Loucy (cell line): ENCODE results near the gene SYNGR3.

Experiments used
- H2AFZ ChIP-seq: fragments of 200-600 bp; sonication (generic); 2 replicates; pipeline ENCODE4 v1.6.0; 2016; ENCODE audit warnings: antibody characterized with exemption, mild to moderate bottlenecking, low read length, moderate library complexity
- H3F3A ChIP-seq: fragments of 200-600 bp; 2 replicates; pipeline ENCODE4 v1.6.0; 2016; ENCODE audit warnings: antibody characterized with exemption, low read depth, mild to moderate bottlenecking
- H3K27me3 ChIP-seq: fragments of 200-600 bp; sonication (generic); 2 replicates; pipeline ENCODE4 v1.6.1; 2014; ENCODE audit warnings: low read length, mild to moderate bottlenecking; ENCODE audit not compliant: insufficient read depth, poor library complexity, severe bottlenecking
- H3K36me3 ChIP-seq: fragments of 200-600 bp; sonication (generic); 2 replicates; pipeline ENCODE4 v1.6.1; 2016; ENCODE audit warnings: low read length; ENCODE audit not compliant: insufficient read depth
- H3K4me1 ChIP-seq: fragments of 200-600 bp; sonication (generic); 2 replicates; pipeline ENCODE4 v1.5.1; 2014; ENCODE audit warnings: low read length, mild to moderate bottlenecking; ENCODE audit not compliant: insufficient read depth, poor library complexity, severe bottlenecking
- H3K4me2 ChIP-seq: fragments of 200-600 bp; sonication (generic); 2 replicates; pipeline ENCODE4 v1.6.0; 2014; ENCODE audit warnings: antibody characterized with exemption, low read length, low read depth, mild to moderate bottlenecking; ENCODE audit not compliant: poor library complexity, severe bottlenecking
- H3K4me3 ChIP-seq: fragments of 200-600 bp; sonication (generic); 2 replicates; pipeline ENCODE4 v1.5.1; 2014; ENCODE audit warnings: low read length, mild to moderate bottlenecking, mixed read lengths; ENCODE audit not compliant: poor library complexity, severe bottlenecking
- H3K79me2 ChIP-seq: fragments of 200-600 bp; sonication (generic); 2 replicates; pipeline ENCODE4 v1.6.1; 2014; ENCODE audit warnings: low read length; ENCODE audit not compliant: insufficient read depth
- H3K9ac ChIP-seq: fragments of 200-600 bp; sonication (generic); 2 replicates; pipeline ENCODE4 v1.6.0; 2014; ENCODE audit warnings: mild to moderate bottlenecking, low read depth, low read length, moderate library complexity; ENCODE audit not compliant: poor library complexity, severe bottlenecking
- H3K9me2 ChIP-seq: fragments of 200-600 bp; sonication (generic); replicated peaks from 2 replicates; pipeline ENCODE4 v1.6.1; 2016; ENCODE audit warnings: low read depth, low read length, mixed read lengths
- H3K9me3 ChIP-seq: fragments of 200-600 bp; sonication (generic); 2 replicates; pipeline ENCODE4 v1.6.1; 2014; ENCODE audit warnings: mild to moderate bottlenecking, antibody characterized with exemption, low read length, low read depth; ENCODE audit not compliant: insufficient read depth
- H4K20me1 ChIP-seq: fragments of 200-600 bp; sonication (generic); 2 replicates; pipeline ENCODE4 v1.6.0; 2014; ENCODE audit warnings: antibody characterized with exemption, low read length, mild to moderate bottlenecking; ENCODE audit not compliant: insufficient read depth, poor library complexity, severe bottlenecking
- CTCF ChIP-seq: fragments of 200-600 bp; sonication (generic); conservative IDR thresholded peaks from 2 replicates; pipeline ENCODE4 v1.5.1; 2014; ENCODE audit warnings: mild to moderate bottlenecking, antibody characterized with exemption, low read length
- EZH2phosphoT487 ChIP-seq: fragments of 200-600 bp; IDR thresholded peaks from 2 replicates; pipeline ENCODE4 v1.6.1; 2018; ENCODE audit warnings: antibody characterized with exemption, mild to moderate bottlenecking, moderate library complexity, borderline replicate concordance

SYNGR3 gene

GRCh38 chr16:1990101-1990350, 256 bp downstream of the SYNGR3 start:
- Histone ChIP-seq H3K9me2 (no peaks in the 10 kb centered on the region), H3F3A (no peaks in the 10 kb centered on the region), H4K20me1 (no peaks in the 10 kb centered on the region), H3K36me3 (no peaks in the 10 kb centered on the region; the same call in 1 of the 2 replicates), H3K79me2 (peaks cover 13% of the 10 kb centered on the region), H3K9me3 (no peaks in the 10 kb centered on the region), H3K27me3 (no peaks in the 10 kb centered on the region), H3K4me2 (no peak overlapping the region), H2AFZ (no peak overlapping the region), H3K4me1 (no peaks in the 10 kb centered on the region), H3K4me3 (no peak overlapping the region), H3K9ac (no peak overlapping the region)
- TF ChIP-seq CTCF: no peak
- no peak for TF ChIP-seq EZH2phosphoT487

GRCh38 chr16:1990351-1991134, 773 bp downstream of the SYNGR3 start:
- Histone ChIP-seq H3K4me1 (no peaks in the 10 kb centered on the region), H2AFZ (no peak overlapping the region), H3F3A (no peaks in the 10 kb centered on the region), H3K9ac (no peak overlapping the region), H3K4me2 (no peak overlapping the region), H3K79me2 (peaks cover 8% of the 10 kb centered on the region; the same call in 1 of the 2 replicates), H3K9me3 (no peaks in the 10 kb centered on the region), H3K4me3 (no peak overlapping the region), H3K36me3 (no peaks in the 10 kb centered on the region; the same call in 1 of the 2 replicates), H4K20me1 (no peaks in the 10 kb centered on the region), H3K27me3 (no peaks in the 10 kb centered on the region), H3K9me2 (no peaks in the 10 kb centered on the region)
- TF ChIP-seq CTCF (no peak), EZH2phosphoT487 (no peak)

- Histone ChIP-seq H3K4me1 (no peaks in the 10 kb centered on the region), H3K36me3 (no peaks in the 10 kb centered on the region; the same call in 1 of the 2 replicates), H2AFZ (no peak overlapping the region), H3K4me2 (no peak overlapping the region), H3K79me2 (0 out of 2 replicates have a peak, but pooled peaks cover 2% of the 10 kb centered on the region), H3K9me3 (no peaks in the 10 kb centered on the region), H3K9me2 (no peaks in the 10 kb centered on the region), H3K27me3 (no peaks in the 10 kb centered on the region), H3K9ac (no peak overlapping the region), H4K20me1 (no peaks in the 10 kb centered on the region), H3F3A (no peaks in the 10 kb centered on the region), H3K4me3 (no peak overlapping the region)
- TF ChIP-seq CTCF (no peak), EZH2phosphoT487 (no peak)
Observed at GRCh38 chr16:1991135-1991551, 1.4 kb downstream of the SYNGR3 start.
